BJ (cell line): ENCODE data around the gene DMAC2. TPM values are rescaled to one million over a fixed set of nuclear protein-coding genes. Genes with fewer than 3 reads are reported as not detected.
"Not testable (repeated sequence)": the region's sequence is repeated elsewhere in the genome, so short reads cannot be mapped to it uniquely, and the experiment has no call there.

Source experiments
- CTCF ChIA-PET: fragments of 350-600 bp; formaldehyde crosslinking; extraction: SDS; loops from one replicate; lab custom pipeline; 2021; ENCODE audit warnings: antibody characterized with exemption, inconsistent platforms; lab: Yijun Ruan, JAX
- POLR2A ChIA-PET: fragments of 300-600 bp; sonication (Branson Sonifier 250); formaldehyde crosslinking; extraction: SDS; loops from one replicate; lab custom pipeline; 2021; ENCODE audit warnings: antibody characterized with exemption; lab: Charles Lee
- DNase-seq: peaks from one replicate; pipeline ENCODE4 v3.0.0-alpha.2; 2011; ENCODE audit warnings: low read depth
- H3K27me3 ChIP-seq: 2 replicates; pipeline ENCODE4 v1.6.0; 2011; ENCODE audit warnings: low read length; ENCODE audit not compliant: control insufficient read depth, insufficient read depth
- H3K36me3 ChIP-seq: 2 replicates; pipeline ENCODE4 v1.5.1; 2011; ENCODE audit warnings: low read length; ENCODE audit not compliant: control insufficient read depth, insufficient read depth
- H3K4me3 ChIP-seq: 2 replicates; pipeline ENCODE4 v1.5.1; 2011; ENCODE audit warnings: low read depth, mild to moderate bottlenecking, control low read depth, low read length
- CTCF ChIP-seq: IDR thresholded peaks from 2 replicates; pipeline ENCODE4 v1.5.1; 2011; ENCODE audit warnings: low read depth, mild to moderate bottlenecking, control low read depth, inconsistent platforms, low read length, moderate library complexity; ENCODE audit not compliant: insufficient read depth
- polyA plus RNA-seq: library from polyadenylated mRNA; depleted of rRNA; stranded (reverse); fragments of >200 nt; gene quantifications from 2 replicates; pipeline ENCODE4 v1.2.3, GENCODE V29; 2011

Gene DMAC2
- polyA plus RNA-seq, 1 experiment, result 82.4 TPM

GRCh38 chr19:41395355-41395754, 44.4 kb downstream of the DMAC2 start:
- Histone ChIP-seq H3K4me3 (no peak overlapping the region), H3K36me3 (peaks cover 9% of the 10 kb centered on the region), H3K27me3 (no peaks in the 10 kb centered on the region)
- POLR2A ChIA-PET, result no interaction called here
- TF ChIP-seq CTCF, result no peak
- CTCF ChIA-PET, result no interaction called here
- DNase-seq, result no peak

DNA sequence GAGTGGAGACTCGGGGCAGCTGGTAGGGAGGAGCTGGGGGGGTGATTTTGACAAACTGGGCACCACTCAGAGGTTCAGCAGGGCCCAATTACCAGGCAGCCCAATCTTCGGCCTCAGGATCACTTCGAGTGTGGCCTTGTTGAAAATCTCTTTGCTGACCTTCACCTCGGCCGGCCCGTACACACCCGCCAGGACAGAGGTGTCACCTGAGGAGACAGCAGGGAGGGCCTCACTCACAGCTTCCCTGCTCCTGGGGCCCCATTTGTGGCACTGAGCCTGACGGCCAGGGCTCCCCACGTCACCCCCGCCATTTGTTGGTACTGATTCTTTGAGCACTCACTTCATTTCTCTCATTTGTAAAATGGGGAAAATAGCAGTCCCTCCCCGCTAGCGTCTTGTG, 46.9 kb downstream of the DMAC2 start:
- POLR2A ChIA-PET, result no interaction called here
- peaks cover 12% of the 10 kb centered on the region for H3K36me3 ChIP-seq
- H3K4me3 ChIP-seq, result no peak overlapping the region
- H3K27me3 ChIP-seq, result no peaks in the 10 kb centered on the region
- CTCF ChIA-PET, result no interaction called here
- no peak for DNase-seq
- TF ChIP-seq CTCF, result no peak

DNA sequence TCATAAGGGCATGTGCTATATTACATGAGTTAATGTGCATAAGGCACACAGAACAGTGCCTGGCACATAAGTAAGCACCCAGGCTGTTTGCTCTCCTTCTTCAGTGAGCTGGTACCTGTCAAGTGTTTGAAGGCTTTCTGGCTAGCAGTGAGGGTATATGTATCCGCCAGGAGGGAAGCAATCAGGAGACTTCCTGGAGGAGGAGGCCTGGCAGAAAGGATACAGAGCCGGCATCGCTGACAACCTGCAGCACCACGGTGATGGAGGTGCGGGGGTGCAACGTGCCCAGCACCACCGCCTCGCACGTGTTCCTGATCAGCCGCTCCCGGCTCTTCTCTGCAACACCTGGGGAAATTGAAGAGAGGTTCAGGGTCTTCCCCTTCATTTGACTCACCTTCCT, 48.1 kb downstream of the DMAC2 start:
- no peak for DNase-seq
- H3K36me3 ChIP-seq, result peaks cover 13% of the 10 kb centered on the region
- ChIA-PET POLR2A (no interaction called here), CTCF (interaction anchor here (1.9 kb wide), 1 partner anchor 39 kb away, joined by 4 read pairs; no protein-coding TSS in a partner anchor)
- H3K4me3 ChIP-seq, result no peak overlapping the region
- no peaks in the 10 kb centered on the region for H3K27me3 ChIP-seq
- TF ChIP-seq CTCF, result no peak

DNA sequence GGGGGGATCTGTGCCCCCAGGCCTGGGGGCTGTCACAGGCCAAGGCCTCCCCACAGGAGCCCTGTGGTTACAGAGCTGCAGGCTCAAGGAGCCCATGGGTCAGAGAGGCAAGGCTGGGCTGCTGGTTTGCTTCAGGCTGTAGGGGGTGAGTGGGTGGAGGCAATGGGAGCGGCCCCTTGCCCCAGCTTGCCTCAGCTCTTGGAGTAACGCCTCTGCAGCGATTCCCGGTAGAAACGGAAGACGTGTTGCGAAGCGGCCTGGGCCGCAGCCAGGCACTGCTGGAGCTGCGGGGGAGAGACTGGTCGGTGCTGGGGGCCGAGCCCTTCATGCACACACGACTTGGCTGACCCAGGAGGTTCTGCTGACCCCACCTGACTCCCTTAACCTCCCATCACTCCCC, 53.3 kb downstream of the DMAC2 start:
- DNase-seq, result no peak
- Histone ChIP-seq H3K36me3 (peaks cover 22% of the 10 kb centered on the region), H3K4me3 (no peak overlapping the region), H3K27me3 (no peaks in the 10 kb centered on the region)
- CTCF ChIA-PET, result no interaction called here
- TF ChIP-seq CTCF, result no peak
- POLR2A ChIA-PET, result no interaction called here

- no peak for TF ChIP-seq CTCF
- DNase-seq, result no peak
- H3K36me3 ChIP-seq, result peaks cover 14% of the 10 kb centered on the region
- ChIA-PET POLR2A (no interaction called here), CTCF (no interaction called here)
- no peaks in the 10 kb centered on the region for H3K27me3 ChIP-seq
- H3K4me3 ChIP-seq, result no peak overlapping the region
Measured at GRCh38 chr19:41384351-41384750, 55.4 kb downstream of the DMAC2 start.

GRCh38 chr19:41381536-41381935, 58.2 kb downstream of the DMAC2 start:
- not testable (repeated sequence) for DNase-seq, H3K27me3 ChIP-seq, H3K4me3 ChIP-seq
- H3K36me3 ChIP-seq, result peaks cover 13% of the 10 kb centered on the region
- CTCF ChIA-PET, result interaction anchor here (1.3 kb wide), 1 partner anchor 24 kb away, joined by 4 read pairs; no protein-coding TSS in a partner anchor
- POLR2A ChIA-PET, result interaction anchor here (1.4 kb wide), 1 partner anchor 18 kb away, joined by 4 read pairs; the partner anchor contains the start of gene B9D2
